ENCODE results near the gene ACSF2. TPM values are rescaled to one million over a fixed set of nuclear protein-coding genes. Genes with fewer than 3 reads are reported as not detected.

ACSF2 gene
- total RNA-seq, 4 donors from 2014 or later = 31.3 to 63.1 (median 42.2) TPM

- no peak for TF ChIP-seq CTCF (IDR thresholded peaks at IDR 0.05; ENCODE audit: low read depth)
Measured at GRCh38 chr17:50386510-50386909, 39.5 kb upstream of the ACSF2 start.

- TF ChIP-seq CTCF (IDR thresholded peaks at IDR 0.05; ENCODE audit: low read depth) = no peak
Measured at GRCh38 chr17:50388728-50389127, 37.3 kb upstream of the ACSF2 start.

GRCh38 chr17:50389534-50389933 lies 36.5 kb upstream of the ACSF2 start:
- TF ChIP-seq CTCF (IDR thresholded peaks at IDR 0.05; ENCODE audit: low read depth) = no peak

- TF ChIP-seq CTCF (IDR thresholded peaks at IDR 0.05; ENCODE audit: low read depth) = no peak
Measured at GRCh38 chr17:50392621-50393020, 33.4 kb upstream of the ACSF2 start.

- TF ChIP-seq CTCF (IDR thresholded peaks at IDR 0.05; ENCODE audit: low read depth) = no peak
Measured at GRCh38 chr17:50393700-50394099, 32.3 kb upstream of the ACSF2 start.

- TF ChIP-seq CTCF (IDR thresholded peaks at IDR 0.05; ENCODE audit: low read depth) = no peak
Measured at GRCh38 chr17:50394711-50395110, 31.3 kb upstream of the ACSF2 start.

GRCh38 chr17:50396261-50397110 lies 29.5 kb upstream of the ACSF2 start:
- no peak for TF ChIP-seq CTCF (IDR thresholded peaks at IDR 0.05; ENCODE audit: low read depth)

Measured in subcutaneous adipose tissue (tissue), 4 donors.